ENCODE data around the gene COIL.
"Not testable (repeated sequence)": the region's sequence is repeated elsewhere in the genome, so short reads cannot be mapped to it uniquely, and the experiment has no call there.

Gene COIL, protein sequence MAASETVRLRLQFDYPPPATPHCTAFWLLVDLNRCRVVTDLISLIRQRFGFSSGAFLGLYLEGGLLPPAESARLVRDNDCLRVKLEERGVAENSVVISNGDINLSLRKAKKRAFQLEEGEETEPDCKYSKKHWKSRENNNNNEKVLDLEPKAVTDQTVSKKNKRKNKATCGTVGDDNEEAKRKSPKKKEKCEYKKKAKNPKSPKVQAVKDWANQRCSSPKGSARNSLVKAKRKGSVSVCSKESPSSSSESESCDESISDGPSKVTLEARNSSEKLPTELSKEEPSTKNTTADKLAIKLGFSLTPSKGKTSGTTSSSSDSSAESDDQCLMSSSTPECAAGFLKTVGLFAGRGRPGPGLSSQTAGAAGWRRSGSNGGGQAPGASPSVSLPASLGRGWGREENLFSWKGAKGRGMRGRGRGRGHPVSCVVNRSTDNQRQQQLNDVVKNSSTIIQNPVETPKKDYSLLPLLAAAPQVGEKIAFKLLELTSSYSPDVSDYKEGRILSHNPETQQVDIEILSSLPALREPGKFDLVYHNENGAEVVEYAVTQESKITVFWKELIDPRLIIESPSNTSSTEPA

DNA sequence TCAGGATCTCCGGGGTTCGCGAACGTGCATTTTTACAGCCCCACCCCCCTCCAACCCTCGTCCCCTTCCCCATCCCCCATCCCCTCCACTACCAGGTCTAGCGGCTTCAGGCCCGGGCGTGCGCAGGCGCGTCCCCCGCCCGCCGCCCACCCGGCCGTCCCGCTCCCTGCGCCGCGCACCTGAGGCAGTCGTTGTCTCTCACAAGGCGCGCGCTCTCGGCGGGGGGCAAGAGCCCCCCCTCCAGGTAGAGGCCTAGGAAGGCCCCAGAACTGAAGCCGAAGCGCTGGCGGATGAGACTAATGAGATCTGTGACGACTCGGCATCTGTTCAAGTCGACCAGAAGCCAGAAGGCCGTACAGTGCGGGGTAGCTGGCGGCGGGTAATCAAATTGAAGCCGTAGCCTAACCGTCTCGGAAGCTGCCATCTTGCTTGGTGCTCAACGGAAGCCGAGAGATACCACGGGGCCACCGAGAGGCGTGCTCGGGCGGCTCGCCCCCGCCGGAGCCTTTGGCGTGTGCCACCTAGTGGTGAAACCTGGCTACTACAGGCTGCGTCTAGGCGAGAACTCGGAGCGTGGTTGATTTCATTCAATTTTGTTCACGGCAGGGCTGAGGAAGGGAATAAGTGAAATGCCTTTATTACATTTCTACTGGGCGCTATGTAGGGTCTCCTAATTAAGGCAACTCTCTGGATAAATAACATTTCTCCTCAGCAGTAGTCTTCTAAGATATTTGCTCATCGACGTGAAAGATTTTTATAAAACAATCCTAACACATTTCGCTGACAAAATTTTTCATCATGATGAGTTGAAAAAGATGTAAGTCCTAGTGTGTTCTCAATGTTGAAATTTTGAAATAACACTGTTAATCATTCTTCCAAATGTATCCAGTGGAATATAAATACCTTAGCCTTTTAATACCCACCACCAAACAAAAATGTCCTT lies at the start of gene COIL:
COIL (minus strand) TSS at position 455 of the 943 bp plus-strand sequence; CDS start at position 424, 31 bp downstream.
- DNase-seq: peak; percentile 95

DNA sequence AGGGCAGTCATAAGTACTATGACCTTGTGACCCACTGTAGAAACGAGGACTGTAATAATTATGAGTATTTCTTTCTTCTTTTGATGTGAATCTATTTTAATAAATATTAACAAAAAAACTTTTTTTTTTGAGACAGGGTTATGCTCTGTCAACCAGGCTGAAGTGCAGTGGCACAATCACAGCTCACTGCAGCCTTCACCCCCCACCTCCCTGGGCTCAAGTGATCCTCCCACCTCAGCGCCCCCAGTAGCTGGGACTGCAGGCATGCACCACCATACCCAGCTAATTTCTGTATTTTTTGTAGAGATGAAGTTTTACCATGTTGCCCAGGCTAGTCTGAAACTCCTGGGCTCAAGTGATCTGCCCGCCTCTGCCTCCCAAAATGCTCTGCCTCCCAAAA lies 49.6 kb upstream of the COIL start:
- DNase-seq: no peak

DNA sequence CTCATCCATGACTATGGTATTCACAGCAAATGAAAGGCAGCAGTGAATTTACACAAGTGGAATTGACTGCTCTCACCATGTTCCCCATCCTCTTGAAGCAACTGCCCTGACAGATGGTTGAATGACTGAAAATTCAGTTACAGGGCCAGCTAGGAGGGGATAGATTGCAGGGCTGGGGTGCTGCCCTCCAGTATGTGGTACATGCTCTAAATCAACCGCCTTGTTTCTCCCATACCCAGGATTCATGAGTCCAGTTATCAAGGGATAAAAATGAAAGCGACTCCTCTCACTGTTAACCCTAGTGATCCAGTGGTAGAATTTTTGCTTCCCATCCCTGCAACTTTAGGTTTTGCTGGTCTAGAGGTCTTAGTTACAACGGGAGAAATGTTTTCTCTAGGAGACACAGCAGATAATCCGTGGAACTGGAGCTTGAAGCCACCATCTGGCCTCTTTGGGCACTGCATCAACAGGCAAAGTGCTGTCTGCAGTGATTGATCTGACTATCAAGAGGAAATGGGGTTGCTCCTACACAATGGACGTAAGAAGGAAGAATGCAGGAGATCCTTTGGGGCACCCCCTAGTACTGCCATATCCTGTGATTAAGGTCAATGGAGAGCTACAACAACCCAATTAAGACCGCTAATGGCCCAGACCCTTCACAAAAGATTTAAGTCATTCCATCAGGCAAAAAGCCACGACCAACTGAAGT lies 49.0 kb upstream of the COIL start:
- peak; percentile 51 for DNase-seq

DNA sequence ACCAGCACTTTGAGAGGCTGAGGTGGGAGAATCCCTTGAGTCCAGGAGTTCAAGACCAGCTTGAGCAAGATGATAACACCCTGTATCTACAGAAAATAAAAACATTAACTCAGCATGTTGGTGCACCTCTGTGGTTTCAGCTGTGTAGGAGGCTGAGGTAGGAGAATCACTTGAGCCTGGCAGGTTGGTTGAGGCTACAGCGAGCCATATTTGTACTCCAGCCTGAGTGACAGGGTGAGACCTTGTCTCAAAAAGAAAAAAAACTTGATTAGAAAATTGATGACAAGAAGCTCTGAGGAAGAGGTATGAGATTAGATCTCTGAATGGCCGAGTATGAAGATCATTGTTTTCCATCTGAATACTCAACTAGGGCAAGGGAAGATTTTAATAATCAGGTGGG lies 48.1 kb upstream of the COIL start:
- DNase-seq: no peak

DNA sequence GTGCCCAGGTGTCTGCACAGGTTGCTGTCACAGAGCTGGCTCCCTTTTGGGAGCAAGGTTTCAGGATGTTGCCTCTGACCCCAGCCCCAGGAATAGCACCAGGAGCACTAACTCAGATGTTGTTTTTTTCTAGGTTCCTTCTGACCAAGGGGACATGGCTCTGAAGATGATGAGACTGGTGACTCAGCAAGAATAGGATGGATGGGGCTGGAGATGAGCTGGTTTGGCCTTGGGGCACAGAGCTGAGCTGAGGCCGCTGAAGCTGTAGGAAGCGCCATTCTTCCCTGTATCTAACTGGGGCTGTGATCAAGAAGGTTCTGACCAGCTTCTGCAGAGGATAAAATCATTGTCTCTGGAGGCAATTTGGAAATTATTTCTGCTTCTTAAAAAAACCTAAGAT lies 45.2 kb upstream of the COIL start:
- DNase-seq: no peak

DNA sequence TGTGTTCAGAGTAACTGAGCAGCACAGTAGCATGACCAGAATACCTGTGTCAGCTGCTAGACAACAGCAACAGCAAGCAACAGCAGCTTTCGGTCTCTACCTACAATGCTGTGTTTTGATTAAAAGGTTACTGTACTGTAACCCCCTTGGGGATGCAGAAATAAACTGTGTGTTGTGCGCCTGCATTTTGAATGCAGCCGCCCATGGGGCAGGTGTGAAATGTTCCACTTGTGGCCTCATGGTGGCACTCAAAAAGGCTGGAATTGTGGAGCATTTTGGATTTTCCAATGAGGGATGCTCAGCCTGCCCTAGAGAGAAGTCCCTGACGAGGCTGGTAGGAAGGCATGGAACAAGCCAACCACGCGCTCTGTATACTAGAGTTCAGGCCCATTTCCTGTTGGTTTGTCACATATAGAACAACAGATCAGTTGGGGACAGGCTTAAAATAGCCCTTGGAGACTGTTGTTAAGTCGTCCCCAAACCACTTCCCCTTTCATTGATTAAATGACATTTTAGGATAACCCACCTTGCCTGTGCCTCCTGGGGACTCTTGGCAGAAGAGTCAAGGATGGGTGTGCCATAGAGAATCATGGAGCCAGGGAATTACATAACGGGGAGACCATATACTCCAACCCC lies 44.2 kb upstream of the COIL start:
- peak; percentile 63 for DNase-seq

DNA sequence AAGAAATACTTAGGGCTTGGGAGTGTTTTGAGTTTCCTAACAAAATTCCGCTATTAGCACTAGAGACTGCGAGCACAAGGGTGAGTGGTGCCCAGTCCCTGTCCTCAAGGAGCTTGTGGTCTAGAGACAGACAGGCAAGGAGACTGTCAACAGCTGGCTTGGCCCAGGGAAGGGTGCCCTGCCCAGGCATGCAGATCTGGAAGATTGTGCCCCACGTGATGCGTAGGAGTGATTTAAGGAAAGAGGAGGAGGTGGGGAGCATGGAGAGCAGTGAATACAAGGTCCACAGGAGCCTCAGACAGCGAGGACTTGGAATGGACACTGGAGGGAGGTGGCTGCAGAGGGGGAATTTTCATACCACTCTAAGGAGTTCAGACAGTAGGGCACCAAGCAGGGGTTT lies 42.1 kb upstream of the COIL start:
- DNase-seq: no peak

DNA sequence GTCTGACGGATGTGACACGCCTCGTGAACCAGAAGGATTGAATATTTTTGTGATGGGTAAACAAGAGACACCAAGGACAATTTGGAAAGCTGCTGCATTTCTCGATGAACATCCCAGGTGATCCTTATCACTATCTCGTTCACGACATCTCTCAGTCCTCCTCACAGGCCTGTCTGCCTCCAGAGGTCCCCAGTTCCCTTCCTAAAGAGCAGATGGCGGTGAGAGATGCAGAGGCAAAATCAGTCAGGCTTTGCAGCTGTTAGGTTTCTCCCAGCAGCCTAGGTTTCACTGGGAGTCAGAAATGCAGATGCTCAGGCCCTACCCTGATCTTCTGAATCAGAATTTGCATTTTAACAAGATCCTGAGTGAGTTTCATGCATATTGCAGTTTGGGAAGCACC lies 40.7 kb upstream of the COIL start:
- no peak for DNase-seq

DNA sequence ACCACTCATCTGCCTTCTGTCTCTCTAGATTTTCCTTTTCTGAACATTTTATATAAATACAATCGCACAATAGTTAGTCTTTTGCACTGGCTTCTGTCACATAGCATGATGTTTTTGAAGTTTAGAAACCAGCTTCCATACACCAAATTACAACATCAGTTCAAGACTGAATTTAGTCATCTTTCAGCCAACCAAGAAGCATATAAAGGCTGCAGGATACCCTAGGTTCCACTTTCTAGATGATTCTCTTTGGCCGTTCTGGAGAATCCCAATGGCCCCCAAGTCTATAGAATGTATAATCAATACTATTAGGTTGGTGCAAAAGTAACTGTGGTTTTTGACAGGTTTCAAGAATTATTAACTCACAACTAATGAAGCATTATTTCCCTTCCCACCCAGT lies 36.5 kb upstream of the COIL start:
- DNase-seq: no peak

DNA sequence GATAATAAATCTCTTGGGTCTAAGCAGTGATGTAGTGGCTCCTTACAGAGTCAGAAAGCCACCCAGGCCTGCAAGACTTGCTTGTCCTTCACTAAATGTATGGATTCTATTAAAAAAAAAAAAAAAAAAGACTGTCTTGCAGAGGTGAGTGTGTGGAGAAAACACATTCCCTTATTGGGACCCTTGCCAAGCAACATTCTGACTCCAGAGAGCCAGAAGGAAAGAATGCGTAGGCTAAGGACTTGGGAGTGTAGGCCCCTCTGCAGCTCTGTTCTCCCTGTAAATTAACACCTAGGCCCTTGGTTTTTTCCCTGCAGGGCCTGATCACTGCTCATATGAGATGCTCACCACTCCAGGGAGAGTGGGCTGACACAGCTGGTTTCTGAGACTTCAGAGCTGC lies 34.9 kb upstream of the COIL start:
- no peak for DNase-seq

DNA sequence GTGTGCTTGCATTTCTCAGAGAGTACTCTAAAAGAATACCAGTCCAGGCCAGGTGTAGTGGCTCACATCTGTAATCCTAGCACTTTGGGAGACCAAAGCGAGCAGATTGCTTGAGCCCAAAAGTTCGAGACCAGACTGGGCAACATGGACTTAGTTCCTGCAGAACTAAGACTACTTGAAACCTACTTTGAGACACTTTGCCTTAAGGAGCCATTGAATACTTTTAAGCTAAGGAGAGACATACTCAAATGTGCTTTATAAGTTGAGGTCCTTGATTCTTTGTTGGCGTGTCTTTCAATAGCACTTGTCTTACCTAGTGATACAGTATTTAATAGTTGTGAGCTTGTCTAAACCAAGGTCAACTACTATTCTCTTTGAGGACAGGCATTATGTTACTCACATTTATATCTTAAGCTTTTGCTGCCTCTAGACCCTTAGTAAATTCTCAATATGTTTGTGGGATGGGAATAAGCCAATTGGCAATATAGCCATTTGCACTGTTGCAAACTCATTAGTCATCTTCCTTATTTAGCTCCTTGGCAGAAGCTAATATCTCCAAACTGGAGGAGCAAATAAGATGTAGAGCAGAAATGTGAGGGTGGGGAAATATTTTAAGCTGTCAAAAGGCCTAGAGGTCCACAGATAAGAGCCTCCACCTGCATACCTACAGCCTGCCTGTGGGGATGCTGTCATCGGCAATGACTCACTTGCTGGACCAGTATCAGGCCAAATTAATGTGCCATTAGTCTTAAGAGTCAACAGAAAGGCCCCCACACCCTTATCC lies 33.4 kb upstream of the COIL start:
- DNase-seq: no peak

DNA sequence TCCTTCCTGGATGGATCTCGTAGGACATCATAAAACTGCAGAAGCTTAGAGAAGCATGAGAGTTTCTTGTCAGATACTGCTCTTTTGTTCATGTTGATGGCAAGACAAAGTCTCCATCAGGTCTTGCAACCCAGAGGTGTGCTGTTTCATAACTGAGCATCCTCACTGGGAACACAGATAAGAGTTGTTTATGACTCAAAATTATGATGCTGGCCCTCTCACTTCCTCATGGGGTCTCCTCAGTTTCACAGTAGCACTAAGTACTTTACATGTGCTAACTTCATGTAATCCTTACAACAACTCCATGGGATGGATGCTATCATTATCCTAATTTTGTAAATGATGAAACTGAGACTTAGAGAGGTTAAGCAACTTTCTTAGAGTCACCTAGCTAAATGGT lies 31.5 kb upstream of the COIL start:
- DNase-seq: no peak

DNA sequence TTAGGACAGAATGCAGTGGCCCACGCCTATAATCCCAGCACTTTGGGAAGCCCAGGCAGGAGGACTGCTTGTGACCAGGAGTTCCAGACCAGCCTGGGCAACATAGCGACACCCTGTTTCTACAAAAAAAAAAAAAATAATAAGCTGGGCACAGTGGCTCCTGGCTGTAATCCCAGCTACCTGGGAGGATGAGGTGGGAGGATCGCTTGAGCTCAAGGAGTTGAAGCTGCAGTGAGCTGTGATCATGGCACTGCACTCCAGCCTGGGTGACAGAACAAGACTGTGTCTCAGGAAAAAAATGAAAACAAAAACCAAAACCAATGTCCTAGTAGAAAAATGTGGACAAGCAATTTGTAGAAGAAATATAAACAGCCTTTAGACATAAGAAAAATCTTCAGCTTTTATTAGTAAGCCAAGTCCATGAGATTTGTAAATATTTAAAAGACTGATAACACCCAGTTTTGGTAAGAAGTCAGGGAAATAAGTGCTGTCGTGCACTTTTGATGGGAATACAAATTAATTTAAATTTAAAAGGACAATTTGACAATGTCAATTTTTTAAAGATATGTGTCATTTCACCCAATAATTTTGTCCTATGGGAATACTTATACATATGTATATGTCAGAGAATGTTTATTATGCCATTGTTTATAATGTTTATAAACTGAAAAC lies 28.2 kb upstream of the COIL start:
- no peak for DNase-seq

DNA sequence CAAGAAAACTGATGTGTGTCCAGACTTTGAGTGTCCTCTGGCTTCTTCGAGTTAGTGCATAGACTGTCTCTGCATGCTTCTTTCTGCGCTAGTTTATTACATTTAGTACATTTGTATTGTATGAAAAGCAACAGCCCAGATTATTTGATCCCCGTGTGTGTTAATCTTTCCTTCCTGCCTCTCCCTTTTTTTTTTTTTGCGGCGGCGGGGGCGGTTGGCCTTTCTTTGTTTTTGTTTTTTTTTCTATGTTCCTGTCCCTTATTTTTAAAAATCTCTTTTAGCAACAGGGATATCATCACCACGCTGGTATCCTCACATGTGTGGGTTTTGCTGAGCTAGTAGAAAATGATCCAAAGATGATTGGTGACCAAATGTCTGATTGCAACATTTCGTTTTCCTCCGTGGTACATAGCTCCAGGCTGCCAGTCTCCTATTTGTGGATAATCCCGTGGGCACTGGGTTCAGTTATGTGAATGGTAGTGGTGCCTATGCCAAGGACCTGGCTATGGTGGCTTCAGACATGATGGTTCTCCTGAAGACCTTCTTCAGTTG lies 26.5 kb upstream of the COIL start:
- no peak for DNase-seq

DNA sequence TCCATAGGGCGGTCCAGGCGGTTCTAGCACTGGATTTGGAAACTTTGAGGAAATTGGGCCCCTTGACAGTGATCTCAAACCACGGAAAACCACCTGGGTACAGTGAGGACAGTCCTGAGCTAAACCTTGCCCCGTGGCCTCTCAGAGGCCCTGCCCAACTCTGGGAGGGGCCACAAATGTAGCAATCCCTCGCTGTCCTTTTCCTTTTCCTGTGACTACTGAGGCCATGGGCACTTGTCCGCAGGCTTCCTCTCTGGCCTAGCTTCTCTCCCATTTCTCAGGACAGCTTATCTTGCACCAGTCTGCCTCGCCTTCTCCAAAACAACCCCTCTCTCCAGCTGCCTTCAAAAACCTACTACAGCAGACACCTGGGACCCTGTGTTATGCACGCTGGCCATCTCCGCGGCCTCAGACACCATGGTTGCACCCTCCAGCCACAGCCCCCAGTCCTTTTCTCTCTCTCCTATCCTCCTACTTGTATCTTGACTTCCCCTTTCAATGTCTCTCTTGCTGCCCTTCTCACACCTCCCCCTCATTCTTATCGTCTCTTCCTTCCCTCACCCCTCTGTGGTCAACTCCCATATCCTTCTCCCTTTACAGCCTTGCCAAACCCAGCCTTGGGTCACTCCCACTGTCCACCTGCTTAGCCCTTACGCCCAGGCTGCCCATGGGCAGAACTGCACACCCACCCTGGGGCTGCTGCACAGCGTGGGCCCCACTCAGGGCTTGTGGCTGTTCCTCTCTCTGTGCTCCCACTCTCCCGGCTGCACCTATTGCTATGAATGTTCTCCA lies 24.7 kb upstream of the COIL start:
- no peak for DNase-seq

DNA sequence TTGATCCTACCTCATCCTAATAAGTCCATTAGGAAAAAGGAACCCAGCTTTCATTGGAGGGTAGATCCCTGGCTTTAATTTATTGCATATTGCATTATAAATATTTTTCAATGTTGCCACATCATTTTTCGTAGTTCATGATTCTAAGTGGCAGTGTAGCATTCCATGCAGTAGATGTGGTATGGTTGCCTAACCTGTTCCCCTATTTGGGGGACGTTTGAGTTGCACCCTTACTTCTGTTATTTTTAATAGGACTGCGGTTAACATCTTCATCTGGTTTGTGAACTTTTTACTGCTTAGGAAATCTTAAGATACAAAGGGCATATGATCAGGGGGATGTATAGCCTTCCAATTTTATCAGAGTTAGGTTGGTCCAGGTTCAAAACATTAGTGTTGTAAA lies 22.5 kb upstream of the COIL start:
- DNase-seq: no peak

DNA sequence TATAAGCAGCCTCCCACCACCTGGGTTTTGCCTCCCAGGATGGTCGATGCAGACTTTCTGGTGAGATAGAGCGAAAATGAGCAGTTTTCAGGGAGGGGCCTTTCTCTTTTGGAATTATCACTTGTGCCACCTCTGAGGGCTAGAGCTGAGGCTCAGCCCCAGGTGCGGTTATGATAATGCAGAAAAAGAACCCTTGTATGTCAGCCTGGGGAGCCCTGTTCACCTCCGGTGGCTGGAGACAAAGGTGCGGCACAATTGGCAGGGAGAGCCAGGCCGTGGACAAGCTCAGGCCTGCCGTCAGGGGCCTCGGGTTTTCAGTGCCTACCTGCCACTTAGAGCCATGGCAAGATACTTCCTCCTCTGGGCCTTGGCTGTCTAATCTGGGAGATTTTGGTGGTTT lies 21.5 kb upstream of the COIL start:
- DNase-seq: peak; percentile 88

DNA sequence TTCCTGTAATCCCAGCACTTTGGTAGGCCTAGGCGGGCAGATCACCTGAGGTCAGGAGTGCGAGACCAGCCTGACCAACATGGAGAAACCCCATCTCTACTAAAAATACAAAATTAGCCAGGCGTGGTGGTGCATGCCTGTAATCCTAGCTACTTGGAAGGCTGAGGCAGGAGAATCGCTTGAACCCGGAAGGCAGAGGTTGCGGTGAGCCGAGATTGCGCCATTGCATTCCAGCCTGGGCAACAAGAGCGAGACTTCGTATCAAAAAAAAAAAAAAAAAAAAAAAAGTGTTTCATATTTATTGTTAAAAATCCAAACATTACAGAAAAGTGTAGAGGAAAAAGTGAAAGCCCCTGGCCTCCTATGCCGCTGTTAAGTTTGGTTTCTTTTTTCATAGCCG lies 19.7 kb upstream of the COIL start:
- DNase-seq: not testable (repeated sequence)

DNA sequence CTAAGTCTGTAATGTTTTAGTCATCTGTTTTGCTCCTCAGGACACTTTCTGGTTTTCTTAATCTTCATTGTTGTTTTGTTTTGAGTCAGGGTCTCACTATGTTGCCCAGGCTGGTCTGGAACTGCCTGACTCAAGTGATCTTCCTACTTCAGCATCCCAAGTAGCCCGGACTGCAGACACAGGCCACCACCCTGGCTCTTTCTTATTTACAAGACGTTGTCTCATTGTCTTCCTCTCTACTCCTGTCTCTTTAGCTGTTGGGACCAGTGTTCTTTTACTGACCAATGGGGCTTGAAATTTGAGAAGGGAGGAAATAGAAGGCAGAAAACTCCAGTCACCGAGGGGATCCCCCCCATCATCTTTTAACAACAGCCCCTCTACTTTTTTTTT lies 18.2 kb upstream of the COIL start:
- DNase-seq: no peak
